Stimulated activated CD4-positive, alpha-beta T cell treated with anti-CD3 and anti-CD28 coated beads, TNF-alpha, amount 100 ng/mL, for 4 hours (primary cell): Measurements from ENCODE around the gene ZFP92.

ENCODE experiments used
- DNase-seq, 3 experiments: peaks; one replicate each; pipeline ENCODE4 v3.0.0-alpha.2; 2020; ENCODE audit warnings: low read depth in 3 of 3

The ZFP92 gene

GRCh38 chrX:153408871-153409351 is 2.4 kb upstream of the ZFP92 start:
- no peak for DNase-seq

DNA sequence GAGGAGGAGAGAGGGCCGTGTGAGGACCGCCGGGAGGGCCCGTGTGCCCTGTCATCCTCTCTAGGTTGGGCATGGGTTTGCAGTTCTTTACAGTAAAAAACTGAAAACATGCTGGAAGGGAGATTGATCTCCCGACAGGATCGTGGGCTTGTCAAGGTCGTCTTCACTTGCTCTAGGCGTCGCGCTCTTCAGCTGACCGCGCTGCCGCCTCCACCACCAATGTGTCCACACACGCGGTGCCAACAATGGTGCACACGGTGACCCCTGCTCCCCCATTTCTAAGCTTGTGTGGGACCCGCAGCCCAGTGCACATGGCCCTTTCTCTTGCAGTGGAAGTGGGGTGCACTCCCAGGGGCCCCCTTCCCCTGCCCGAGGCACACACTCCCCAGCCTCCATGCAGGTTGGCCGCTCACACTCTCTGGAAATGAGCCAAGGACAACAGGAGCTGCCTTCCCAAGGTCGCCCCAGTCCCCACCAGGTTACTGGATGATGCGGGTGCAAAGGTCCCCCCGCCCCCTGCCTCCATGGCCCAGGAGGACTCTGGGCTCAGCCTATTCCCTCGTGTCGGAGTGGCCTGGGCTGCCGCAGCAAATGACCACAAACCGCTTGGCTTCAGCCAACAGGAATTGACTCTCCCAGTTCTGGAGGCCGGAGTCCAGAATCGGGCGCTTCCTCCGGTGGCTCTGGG is 1.7 kb upstream of the ZFP92 start:
- DNase-seq: no peak

- no peak for DNase-seq
These were observed 899 bp upstream of the ZFP92 start for GRCh38 chrX:153410373-153410772.

GRCh38 chrX:153410888-153411254 is 401 bp upstream of the ZFP92 start:
- DNase-seq: no peak

DNA sequence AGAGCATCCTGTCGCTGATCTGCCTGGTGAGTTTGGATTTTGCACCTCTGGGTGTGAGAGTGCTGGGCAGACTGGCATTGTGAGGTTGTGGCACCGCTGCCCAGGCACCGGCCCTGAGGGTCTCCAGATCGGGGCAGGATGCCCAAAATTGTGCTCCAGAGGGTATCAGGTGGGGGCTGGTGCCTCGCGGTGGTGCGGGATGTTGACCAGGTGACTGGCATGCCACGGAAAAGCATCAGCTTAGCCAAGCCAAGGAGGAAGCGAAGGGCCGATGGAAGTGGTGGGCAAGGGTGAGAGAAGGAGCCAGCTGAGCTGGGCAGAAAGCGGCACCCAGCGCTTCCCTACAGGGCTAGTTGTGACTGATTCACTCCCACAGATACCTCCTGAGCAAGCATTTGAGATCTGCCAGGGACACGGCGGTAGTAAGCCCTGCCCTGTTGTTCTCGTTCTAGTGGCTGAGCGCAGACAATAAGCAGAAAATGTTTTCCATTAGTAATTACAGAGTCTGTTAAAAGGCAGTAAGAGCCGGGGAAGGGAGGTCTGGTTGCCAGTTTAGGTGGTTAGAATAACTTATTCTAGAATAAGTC is 809 bp downstream of the ZFP92 start:
- no peak for DNase-seq

DNA sequence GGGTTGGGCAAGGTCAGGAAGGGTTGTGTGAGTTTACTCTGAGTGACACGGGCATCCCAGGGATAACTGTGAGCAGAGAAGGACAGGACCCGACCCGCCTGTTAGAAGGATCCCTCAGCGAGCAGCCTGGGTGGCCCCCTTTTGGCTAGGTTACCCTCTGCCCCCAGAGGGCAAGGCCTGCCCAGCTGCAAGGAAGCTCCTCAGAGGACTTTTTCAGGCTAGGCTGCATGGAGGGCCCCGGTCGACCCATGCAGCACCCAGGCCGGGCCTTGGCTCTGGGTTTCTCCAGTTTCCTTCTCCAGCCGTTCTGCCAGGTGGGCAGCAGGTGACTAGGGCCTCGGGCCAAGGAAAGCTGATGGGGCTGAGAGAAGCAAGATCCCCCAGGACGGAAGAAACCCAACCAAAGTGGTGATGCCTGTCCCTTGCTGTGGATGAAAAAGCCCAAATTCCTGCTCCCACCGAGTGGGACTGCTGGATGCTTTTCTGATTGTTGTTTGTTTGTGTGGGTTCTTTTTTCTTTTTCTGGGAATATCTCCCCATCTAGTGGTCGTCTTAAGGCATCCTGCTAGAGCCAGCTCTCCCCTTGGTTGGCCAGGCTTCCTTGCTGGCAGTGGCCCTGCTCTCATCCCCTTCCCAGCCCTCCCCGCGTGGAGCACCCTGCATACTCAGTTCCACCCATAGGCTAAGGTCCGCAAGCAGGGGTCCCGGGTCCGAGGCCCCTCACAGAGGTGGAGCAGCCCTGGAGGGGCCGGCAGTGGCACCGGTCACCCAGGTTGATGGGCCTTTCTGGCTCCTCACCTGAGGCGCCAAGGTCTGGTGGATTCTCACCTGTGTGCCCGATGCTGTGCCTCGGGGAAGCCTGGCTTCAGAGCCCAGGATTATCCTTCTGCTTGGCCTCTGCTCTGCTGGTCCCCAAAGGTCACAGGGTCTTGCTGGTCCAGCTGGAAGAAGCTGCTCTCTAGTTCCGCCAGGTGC is 1.8 kb downstream of the ZFP92 start:
- DNase-seq: no peak

GRCh38 chrX:153413731-153414130 is 2.5 kb downstream of the ZFP92 start:
- DNase-seq: no peak

DNA sequence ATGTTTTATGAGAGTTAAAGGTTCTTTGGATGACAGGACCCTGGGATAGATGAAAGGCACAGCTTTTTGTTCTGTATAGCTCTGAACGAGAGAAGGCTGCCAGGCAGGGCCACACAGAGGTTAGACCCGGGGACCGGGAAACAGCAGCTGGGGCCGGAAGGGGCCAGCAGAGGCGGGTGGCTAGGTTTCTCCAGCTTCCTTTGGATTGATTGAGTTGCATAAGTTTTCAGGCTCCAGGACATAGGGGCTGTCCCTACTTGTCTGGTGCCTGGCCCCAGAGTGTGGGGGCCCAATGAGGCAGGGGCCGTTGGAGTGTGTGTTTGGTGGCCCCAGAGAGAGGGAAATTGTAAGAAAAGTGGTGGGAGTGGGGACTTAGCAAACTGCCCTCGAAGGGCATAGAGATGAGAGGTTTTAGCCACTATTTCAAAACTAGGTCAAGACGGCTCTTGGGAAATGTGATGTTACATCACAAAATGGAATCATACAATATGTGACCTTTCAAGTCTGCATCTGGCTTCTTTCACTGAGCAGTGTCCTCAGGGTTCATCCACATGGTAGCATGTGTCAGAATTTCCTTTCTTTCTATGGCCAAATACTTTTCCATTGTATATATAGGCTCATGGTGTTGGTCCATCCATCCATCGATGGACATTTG is 3.7 kb downstream of the ZFP92 start:
- DNase-seq: no peak

GRCh38 chrX:153416781-153417450 is 5.6 kb downstream of the ZFP92 start:
- no peak for DNase-seq

- DNase-seq: no peak
These were observed 6.4 kb downstream of the ZFP92 start for GRCh38 chrX:153417637-153418036.

DNA sequence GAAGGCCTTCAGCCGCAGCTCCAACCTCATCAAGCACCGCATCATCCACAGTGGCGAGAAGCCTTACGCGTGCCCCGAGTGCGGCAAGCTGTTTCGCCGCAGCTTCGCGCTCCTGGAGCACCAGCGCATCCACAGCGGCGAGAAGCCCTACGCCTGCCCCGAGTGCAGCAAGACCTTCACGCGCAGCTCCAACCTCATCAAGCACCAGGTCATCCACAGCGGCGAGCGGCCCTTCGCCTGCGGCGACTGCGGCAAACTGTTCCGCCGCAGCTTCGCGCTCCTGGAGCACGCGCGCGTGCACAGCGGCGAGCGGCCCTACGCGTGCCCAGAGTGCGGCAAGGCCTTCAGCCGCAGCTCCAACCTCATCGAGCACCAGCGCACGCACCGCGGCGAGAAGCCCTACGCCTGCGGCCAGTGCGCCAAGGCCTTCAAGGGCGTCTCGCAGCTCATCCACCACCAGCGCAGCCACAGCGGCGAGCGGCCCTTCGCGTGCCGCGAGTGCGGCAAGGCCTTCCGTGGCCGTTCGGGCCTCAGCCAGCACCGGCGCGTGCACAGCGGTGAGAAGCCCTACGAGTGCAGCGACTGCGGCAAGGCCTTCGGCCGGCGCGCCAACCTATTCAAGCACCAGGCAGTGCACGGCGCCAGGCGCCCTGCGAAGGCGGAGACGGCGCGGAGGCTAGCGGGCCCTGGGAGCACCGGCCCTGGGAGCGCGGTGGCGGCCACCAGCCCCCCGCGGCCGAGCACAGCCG is 9.8 kb downstream of the ZFP92 start:
- no peak for DNase-seq

DNA sequence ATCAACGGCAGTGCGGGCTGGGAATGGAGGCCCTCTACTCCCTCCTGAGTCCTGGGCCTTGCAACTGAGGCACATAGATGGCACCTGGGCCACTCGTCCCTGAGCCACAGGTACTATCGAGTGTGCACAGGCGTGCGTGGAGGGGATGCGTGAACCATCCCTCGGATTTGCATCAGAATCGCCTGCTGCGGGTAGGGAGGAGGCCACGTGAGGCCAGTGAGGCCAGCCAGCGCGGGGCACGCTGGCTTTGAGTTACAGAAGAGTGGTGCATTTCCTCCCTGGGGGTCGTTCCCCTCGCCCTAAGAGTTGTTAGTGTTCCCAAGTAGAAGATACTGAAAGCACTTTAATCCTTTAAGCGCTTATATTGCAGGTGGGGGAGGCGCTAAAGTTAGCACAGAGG is 10.6 kb downstream of the ZFP92 start:
- DNase-seq: no peak

GRCh38 chrX:153423652-153424051 is 12.4 kb downstream of the ZFP92 start:
- no peak for DNase-seq

DNA sequence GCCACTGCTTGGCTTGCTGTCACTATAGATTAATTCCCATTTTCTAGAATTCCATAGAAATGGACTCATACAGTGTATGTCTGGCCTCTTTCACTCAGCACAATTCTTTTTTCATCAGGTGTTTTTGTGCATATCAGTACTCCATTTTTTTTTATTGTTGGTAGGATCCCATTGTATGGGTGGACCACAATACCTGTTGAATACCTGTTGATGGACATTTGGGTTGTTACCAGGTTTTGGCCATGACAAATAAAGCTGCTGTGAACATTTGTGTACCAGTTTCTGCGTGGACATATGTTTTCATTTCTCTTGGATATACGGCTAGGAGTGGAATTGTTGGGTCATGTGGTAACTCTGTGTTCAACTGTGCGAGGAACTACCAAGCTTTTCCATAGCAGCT is 14.9 kb downstream of the ZFP92 start:
- no peak for DNase-seq

GRCh38 chrX:153430796-153431195 is 19.5 kb downstream of the ZFP92 start:
- no peak for DNase-seq

DNA sequence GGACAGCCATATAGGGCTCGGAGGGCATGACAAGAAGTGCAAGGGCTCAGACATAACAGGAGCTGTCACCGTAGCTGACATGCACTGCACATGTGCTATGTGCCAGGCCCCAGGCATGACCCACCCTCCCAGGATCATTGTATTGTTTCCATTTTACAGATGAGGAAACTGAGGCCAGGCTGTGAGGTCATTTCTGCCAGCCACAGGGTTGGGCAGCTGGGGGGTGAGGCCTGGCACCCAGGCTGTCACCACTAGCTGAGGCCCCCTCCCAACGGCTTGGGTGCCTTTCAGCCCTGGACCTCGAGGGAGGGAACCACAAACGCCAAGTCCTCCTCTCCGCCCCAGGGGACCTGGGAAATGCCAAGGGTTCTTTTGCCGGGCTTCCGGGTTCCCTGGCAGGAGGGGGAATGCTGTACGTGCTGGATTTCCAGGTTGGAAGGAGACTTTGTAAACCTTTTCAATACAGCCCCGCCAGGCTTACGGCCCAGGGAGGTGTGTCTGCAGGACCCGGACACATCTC is 21.9 kb downstream of the ZFP92 start:
- no peak for DNase-seq

DNA sequence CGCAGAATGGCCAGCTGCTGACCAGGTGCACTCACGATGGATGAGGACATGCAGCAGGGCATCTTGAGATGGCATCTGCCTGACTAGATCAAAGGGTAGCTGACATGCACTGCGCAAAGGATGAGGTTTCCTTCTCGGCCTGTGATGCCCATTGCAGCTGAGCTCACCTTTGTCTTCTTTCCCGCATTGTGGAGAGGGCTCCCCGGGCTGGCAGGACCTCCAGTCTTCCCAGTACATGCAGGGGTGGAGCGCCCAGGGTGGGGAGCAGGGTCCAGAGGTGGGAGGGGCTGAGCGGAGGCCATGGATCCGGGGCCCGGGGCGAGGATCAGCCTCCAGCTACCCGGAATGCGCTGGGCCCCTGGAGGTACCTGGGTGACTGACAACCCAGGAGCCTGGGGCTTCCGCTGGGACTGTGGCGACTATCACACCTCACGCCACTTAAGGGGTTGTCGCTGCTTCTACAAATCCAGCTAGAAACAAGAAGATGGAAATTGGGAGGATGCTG is 22.6 kb downstream of the ZFP92 start:
- DNase-seq: no peak

DNA sequence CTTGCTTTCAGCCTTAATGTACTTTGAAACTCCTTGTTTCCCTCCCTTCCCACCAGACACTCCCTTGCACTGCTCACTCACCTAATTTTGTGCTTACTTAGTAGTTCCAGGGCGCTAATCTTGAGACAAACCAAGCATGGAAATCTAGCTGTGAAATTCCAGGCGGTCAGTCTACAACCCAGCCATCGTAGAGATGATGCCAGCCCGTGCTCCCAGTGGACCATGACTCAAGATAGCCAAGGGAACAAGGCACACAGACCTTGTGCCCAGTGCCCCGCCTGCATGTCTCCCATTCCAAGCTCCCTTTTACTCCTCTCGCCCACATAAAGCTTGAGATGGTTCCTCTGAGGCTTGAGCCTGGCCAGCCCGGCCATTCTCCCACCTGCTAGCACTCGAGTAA is 23.5 kb downstream of the ZFP92 start:
- DNase-seq: no peak

- no peak for DNase-seq
These were observed 24.6 kb downstream of the ZFP92 start for GRCh38 chrX:153435845-153436244.

GRCh38 chrX:153438532-153438931 is 27.3 kb downstream of the ZFP92 start:
- DNase-seq: no peak
